Measurements from ENCODE around the gene AOPEP. TPM values are rescaled to one million over a fixed set of nuclear protein-coding genes. Genes with fewer than 3 reads are reported as not detected.

AOPEP gene
- total RNA-seq, 1 donor from 2014 or later = 25.8 TPM

GRCh38 chr9:94806307-94806893 lies 79.9 kb downstream of the AOPEP start:
- DNase-seq = no peak
- Mint-ChIP-seq H3K9me3 (ENCODE audit: unreplicated experiment) (peaks cover 2% of the 10 kb centered on the region), H3K36me3 (ENCODE audit: unreplicated experiment) (no peaks in the 10 kb centered on the region), H3K4me1 (ENCODE audit: low read depth, unreplicated experiment) (peaks cover 28% of the 10 kb centered on the region), H3K27me3 (ENCODE audit: unreplicated experiment) (peaks cover 4% of the 10 kb centered on the region), H3K4me3 (ENCODE audit: unreplicated experiment) (no peak overlapping the region), H3K27ac (ENCODE audit: unreplicated experiment) (no peak overlapping the region)
- TF ChIP-seq CTCF (IDR thresholded peaks at IDR 0.05; ENCODE audit: partially characterized antibody, unreplicated experiment) = no peak

- H3K4me1 Mint-ChIP-seq (ENCODE audit: low read depth, unreplicated experiment) = peaks cover 22% of the 10 kb centered on the region
- peaks cover 2% of the 10 kb centered on the region for H3K9me3 Mint-ChIP-seq (ENCODE audit: unreplicated experiment)
- H3K4me3 Mint-ChIP-seq (ENCODE audit: unreplicated experiment) = no peak overlapping the region
- no peak for TF ChIP-seq CTCF (IDR thresholded peaks at IDR 0.05; ENCODE audit: partially characterized antibody, unreplicated experiment)
- no peak for DNase-seq
- H3K27me3 Mint-ChIP-seq (ENCODE audit: unreplicated experiment) = peaks cover 4% of the 10 kb centered on the region
- no peak overlapping the region for H3K27ac Mint-ChIP-seq (ENCODE audit: unreplicated experiment)
- no peaks in the 10 kb centered on the region for H3K36me3 Mint-ChIP-seq (ENCODE audit: unreplicated experiment)
Measured at GRCh38 chr9:94807556-94807955, 81.1 kb downstream of the AOPEP start.

GRCh38 chr9:94808926-94809700 lies 82.6 kb downstream of the AOPEP start:
- no peak for TF ChIP-seq CTCF (IDR thresholded peaks at IDR 0.05; ENCODE audit: partially characterized antibody, unreplicated experiment)
- H3K27ac Mint-ChIP-seq (ENCODE audit: unreplicated experiment) = no peak overlapping the region
- H3K4me3 Mint-ChIP-seq (ENCODE audit: unreplicated experiment) = no peak overlapping the region
- H3K9me3 Mint-ChIP-seq (ENCODE audit: unreplicated experiment) = peaks cover 2% of the 10 kb centered on the region
- H3K4me1 Mint-ChIP-seq (ENCODE audit: low read depth, unreplicated experiment) = peaks cover 24% of the 10 kb centered on the region
- DNase-seq = no peak
- H3K27me3 Mint-ChIP-seq (ENCODE audit: unreplicated experiment) = peaks cover 4% of the 10 kb centered on the region
- H3K36me3 Mint-ChIP-seq (ENCODE audit: unreplicated experiment) = no peaks in the 10 kb centered on the region

- H3K9me3 Mint-ChIP-seq (ENCODE audit: unreplicated experiment) = no peaks in the 10 kb centered on the region
Measured at GRCh38 chr9:94809778-94810177, 83.3 kb downstream of the AOPEP start.

More at GRCh38 chr9:94809778-94810177, 83.3 kb downstream of the AOPEP start:
- no peak for DNase-seq
- Mint-ChIP-seq H3K4me1 (ENCODE audit: low read depth, unreplicated experiment) (peaks cover 17% of the 10 kb centered on the region), H3K27me3 (ENCODE audit: unreplicated experiment) (peaks cover 4% of the 10 kb centered on the region), H3K27ac (ENCODE audit: unreplicated experiment) (no peak overlapping the region), H3K36me3 (ENCODE audit: unreplicated experiment) (no peaks in the 10 kb centered on the region), H3K4me3 (ENCODE audit: unreplicated experiment) (no peak overlapping the region)
- TF ChIP-seq CTCF (IDR thresholded peaks at IDR 0.05; ENCODE audit: partially characterized antibody, unreplicated experiment) = no peak
